HCT116 (cell line): ENCODE data around the gene NR6A1. TPM values are rescaled to one million over a fixed set of nuclear protein-coding genes. Genes with fewer than 3 reads are reported as not detected.

Experiments used
- ATAC-seq: fragments of 200-7000 bp; cut with Tn5 transposase; 2 replicates; pipeline ENCODE4 v1.9.1; 2020; ENCODE audit warnings: mild to moderate bottlenecking, moderate library complexity
- BruUV-seq: library from RNA; stranded (reverse); fragments of 400-500 nt; replicated peaks from 2 replicates; lab custom pipeline; 2021; lab: Mats Ljungman, UMichigan
- CTCF ChIA-PET: fragments of 300-600 bp; sonication (Branson Sonifier 250); formaldehyde crosslinking; loops from one replicate; lab custom pipeline; 2021; ENCODE audit warnings: antibody characterized with exemption; lab: Charles Lee
- POLR2A ChIA-PET: fragments of 300-600, 350-600 bp; sonication (Branson Sonifier 250); formaldehyde crosslinking; loops from one replicate; lab custom pipeline; 2021; ENCODE audit warnings: antibody characterized with exemption; lab: Charles Lee
- RAD21 ChIA-PET, 2 experiments: fragments of 300-600 bp; sonication (Branson Sonifier 250); formaldehyde crosslinking; loops; one replicate each; lab custom pipeline; 2023; ENCODE audit warnings: low total read pairs in 2 of 2; ENCODE audit not compliant: uncharacterized antibody in 2 of 2, unreplicated experiment in 2 of 2, low non-redundant PET in 1 of 2; lab: Charles Lee
- DNase-seq: peaks from one replicate; pipeline ENCODE4 v3.0.0-alpha.2; 2010; ENCODE audit warnings: low read depth, low spot score
- H2AFZ ChIP-seq: fragments of 200-600 bp; shearing (Covaris generic), sonication (generic); 2 replicates; pipeline ENCODE4 v1.6.1; 2017; ENCODE audit warnings: low read depth, mixed run types, mixed read lengths, antibody characterized with exemption, low read length; ENCODE audit not compliant: poor library complexity, severe bottlenecking
- H3K27ac ChIP-seq: 2 replicates; pipeline ENCODE4 v1.5.1; 2012; ENCODE audit warnings: low read depth, low read length
- H3K27me3 ChIP-seq: fragments of 200-600 bp; sonication (generic); 2 replicates; pipeline ENCODE4 v1.6.1; 2016; ENCODE audit warnings: mixed run types, low read length, mixed read lengths; ENCODE audit not compliant: insufficient read depth
- H3K36me3 ChIP-seq, 2 experiments: fragments of 200-500 bp in 1 of 2; fragments of 200-600 bp in 1 of 2; sonication (Bioruptor generic) in 1 of 2; sonication (generic) in 1 of 2; 2 replicates each; pipeline versions ENCODE4 v1.5.1 to v1.6.1; 2014 to 2016; ENCODE audit warnings: low read length in 2 of 2, inconsistent platforms in 1 of 2, mixed read lengths in 1 of 2, mixed run types in 1 of 2; ENCODE audit not compliant: insufficient read depth in 2 of 2, control insufficient read depth in 1 of 2
- H3K4me1 ChIP-seq, 2 experiments: fragments of 200-600 bp in 1 of 2; sonication (generic) in 1 of 2; 2 replicates each; pipeline versions ENCODE4 v1.5.1 to v1.6.1; 2012 to 2017; ENCODE audit warnings: low read length in 2 of 2, inconsistent platforms in 1 of 2, mild to moderate bottlenecking in 1 of 2, mixed read lengths in 1 of 2, mixed run types in 1 of 2, moderate library complexity in 1 of 2; ENCODE audit not compliant: insufficient read depth in 2 of 2, control insufficient read depth in 1 of 2
- H3K4me2 ChIP-seq: fragments of 200-600 bp; sonication (generic); 2 replicates; pipeline ENCODE4 v1.6.1; 2017; ENCODE audit warnings: mixed run types, low read length, mixed read lengths
- H3K4me3 ChIP-seq, 2 experiments: fragments of 200-600 bp in 1 of 2; sonication (generic) in 1 of 2; replicated peaks in 1 of 2; 2 replicates each; pipeline ENCODE4 v1.5.1; 2011 to 2016; ENCODE audit warnings: low read length in 2 of 2, control low read depth in 1 of 2, low read depth in 1 of 2, mild to moderate bottlenecking in 1 of 2, mixed read lengths in 1 of 2, mixed run types in 1 of 2
- H3K79me2 ChIP-seq: fragments of 200-600 bp; sonication (generic); 2 replicates; pipeline ENCODE4 v1.6.1; 2017; ENCODE audit warnings: mild to moderate bottlenecking, mixed run types, low read length, moderate library complexity, mixed read lengths; ENCODE audit not compliant: insufficient read depth
- H3K9ac ChIP-seq: fragments of 200-600 bp; sonication (generic); 2 replicates; pipeline ENCODE4 v1.6.1; 2016; ENCODE audit warnings: low read length, mixed read lengths
- H3K9me2 ChIP-seq: fragments of 200-600 bp; sonication (generic), shearing (Covaris generic); 2 replicates; pipeline ENCODE4 v1.6.1; 2017; ENCODE audit warnings: mixed run types, mild to moderate bottlenecking, moderate library complexity; ENCODE audit not compliant: insufficient read depth
- H3K9me3 ChIP-seq, 2 experiments: fragments of 200-500 bp in 1 of 2; fragments of 200-600 bp in 1 of 2; sonication (Bioruptor generic) in 1 of 2; sonication (generic) in 1 of 2; 2 replicates each; pipeline ENCODE4 v1.6.1; 2014 to 2017; ENCODE audit warnings: low read length in 2 of 2, mixed read lengths in 2 of 2, inconsistent platforms in 1 of 2, low read depth in 1 of 2, mild to moderate bottlenecking in 1 of 2, mixed run types in 1 of 2, moderate library complexity in 1 of 2; ENCODE audit not compliant: control insufficient read depth in 1 of 2, insufficient read depth in 1 of 2
- H4K20me1 ChIP-seq: fragments of 200-600 bp; sonication (generic), shearing (Covaris generic); 2 replicates; pipeline ENCODE4 v1.6.1; 2017; ENCODE audit warnings: mixed run types, mild to moderate bottlenecking, moderate library complexity; ENCODE audit not compliant: insufficient read depth
- ELF1 ChIP-seq: IDR thresholded peaks from 2 replicates; pipeline ENCODE4 v1.6.1; 2012; ENCODE audit warnings: low read depth, borderline replicate concordance
- EZH2 ChIP-seq: fragments of 200-600 bp; sonication (generic); IDR thresholded peaks from 2 replicates; pipeline ENCODE4 v1.6.1; 2017; ENCODE audit warnings: antibody characterized with exemption, mixed run types
- EZH2phosphoT487 ChIP-seq: fragments of 200-600 bp; IDR thresholded peaks from 2 replicates; pipeline ENCODE4 v1.6.1; 2018; ENCODE audit warnings: antibody characterized with exemption, borderline replicate concordance
- JUND ChIP-seq: IDR thresholded peaks from 2 replicates; pipeline ENCODE4 v1.6.1; 2012
- POLR2A ChIP-seq: IDR thresholded peaks from 2 replicates; pipeline ENCODE4 v1.7.0; 2011; ENCODE audit warnings: borderline replicate concordance; ENCODE audit not compliant: insufficient read depth, insufficient read length; ENCODE audit errors: extremely low read depth
- POLR2AphosphoS5 ChIP-seq: IDR thresholded peaks from 2 replicates; pipeline ENCODE4 v1.6.1; 2011; ENCODE audit warnings: mild to moderate bottlenecking, low read depth, low read length, moderate library complexity
- TCF7L2 ChIP-seq: IDR thresholded peaks from 2 replicates; pipeline ENCODE4 v1.7.0; 2011; ENCODE audit warnings: borderline replicate concordance, inconsistent platforms; ENCODE audit not compliant: insufficient read depth, insufficient read length; ENCODE audit errors: extremely low read depth
- ZFX ChIP-seq: fragments of 450-650 bp; IDR thresholded peaks from 2 replicates; pipeline ENCODE4 v1.6.1; 2017
- intact Hi-C: fragments of 100-400 bp; cut with micrococcal nuclease; formaldehyde crosslinking; loops from 2 replicates; pipeline ENCODE4 v1.10.0; 2022
- total RNA-seq: library from RNA; stranded (reverse); gene quantifications from one replicate; pipeline ENCODE4 v1.2.1, GENCODE V29; 2021; ENCODE audit not compliant: unreplicated experiment
- TF ChIP-seq, protein P1 (sequence below): IDR thresholded peaks from 2 replicates; pipeline ENCODE4 v1.6.1; 2012; ENCODE audit warnings: low read depth
- TF ChIP-seq, protein P2 (sequence below): IDR thresholded peaks from 2 replicates; pipeline ENCODE4 v1.6.1; 2012
- TF ChIP-seq, protein P3 (sequence below), 3 experiments: fragments of 200-600 bp in 1 of 3; sonication (generic) in 1 of 3; IDR thresholded peaks in 2 of 3; conservative IDR thresholded peaks in 1 of 3; 2 replicates each; pipeline ENCODE4 v1.5.1; 2012 to 2017; ENCODE audit warnings: low read depth in 2 of 3, low read length in 2 of 3, antibody characterized with exemption in 1 of 3, borderline replicate concordance in 1 of 3, control low read depth in 1 of 3, mild to moderate bottlenecking in 1 of 3, mixed read lengths in 1 of 3, mixed run types in 1 of 3, moderate library complexity in 1 of 3; ENCODE audit not compliant: insufficient read depth in 1 of 3

The NR6A1 gene
- total RNA-seq, 1 experiment from 2014 or later: 9.9 TPM

DNA sequence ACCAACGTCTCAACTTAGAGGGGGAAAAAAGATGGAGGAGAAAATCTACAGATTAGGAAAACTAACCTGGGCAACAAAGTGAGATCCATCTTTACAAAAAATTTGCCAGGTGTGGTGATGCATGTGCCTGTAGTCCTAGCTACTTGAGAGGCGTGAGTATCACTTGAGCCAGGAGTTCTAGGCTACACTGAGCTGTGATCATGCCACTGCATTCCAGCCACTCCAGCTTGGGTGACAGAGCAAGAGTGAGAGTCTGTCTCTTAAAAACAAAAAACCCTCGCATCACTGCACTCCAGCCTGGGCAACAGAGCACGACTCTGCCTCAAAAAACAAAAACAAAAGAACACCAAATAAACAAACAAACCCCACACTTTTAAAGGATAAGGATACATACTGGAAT is 165.9 kb downstream of the NR6A1 start:
- H2AFZ ChIP-seq: no peak overlapping the region
- no peaks in the 10 kb centered on the region for H4K20me1 ChIP-seq
- TF ChIP-seq POLR2A (no peak), TCF7L2 (no peak), ELF1 (no peak), JUND (no peak), EZH2 (no peak), EZH2phosphoT487 (no peak), ZFX (no peak), POLR2AphosphoS5 (no peak)
- TF ChIP-seq, protein P1, sequence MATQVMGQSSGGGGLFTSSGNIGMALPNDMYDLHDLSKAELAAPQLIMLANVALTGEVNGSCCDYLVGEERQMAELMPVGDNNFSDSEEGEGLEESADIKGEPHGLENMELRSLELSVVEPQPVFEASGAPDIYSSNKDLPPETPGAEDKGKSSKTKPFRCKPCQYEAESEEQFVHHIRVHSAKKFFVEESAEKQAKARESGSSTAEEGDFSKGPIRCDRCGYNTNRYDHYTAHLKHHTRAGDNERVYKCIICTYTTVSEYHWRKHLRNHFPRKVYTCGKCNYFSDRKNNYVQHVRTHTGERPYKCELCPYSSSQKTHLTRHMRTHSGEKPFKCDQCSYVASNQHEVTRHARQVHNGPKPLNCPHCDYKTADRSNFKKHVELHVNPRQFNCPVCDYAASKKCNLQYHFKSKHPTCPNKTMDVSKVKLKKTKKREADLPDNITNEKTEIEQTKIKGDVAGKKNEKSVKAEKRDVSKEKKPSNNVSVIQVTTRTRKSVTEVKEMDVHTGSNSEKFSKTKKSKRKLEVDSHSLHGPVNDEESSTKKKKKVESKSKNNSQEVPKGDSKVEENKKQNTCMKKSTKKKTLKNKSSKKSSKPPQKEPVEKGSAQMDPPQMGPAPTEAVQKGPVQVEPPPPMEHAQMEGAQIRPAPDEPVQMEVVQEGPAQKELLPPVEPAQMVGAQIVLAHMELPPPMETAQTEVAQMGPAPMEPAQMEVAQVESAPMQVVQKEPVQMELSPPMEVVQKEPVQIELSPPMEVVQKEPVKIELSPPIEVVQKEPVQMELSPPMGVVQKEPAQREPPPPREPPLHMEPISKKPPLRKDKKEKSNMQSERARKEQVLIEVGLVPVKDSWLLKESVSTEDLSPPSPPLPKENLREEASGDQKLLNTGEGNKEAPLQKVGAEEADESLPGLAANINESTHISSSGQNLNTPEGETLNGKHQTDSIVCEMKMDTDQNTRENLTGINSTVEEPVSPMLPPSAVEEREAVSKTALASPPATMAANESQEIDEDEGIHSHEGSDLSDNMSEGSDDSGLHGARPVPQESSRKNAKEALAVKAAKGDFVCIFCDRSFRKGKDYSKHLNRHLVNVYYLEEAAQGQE: no peak
- TF ChIP-seq, protein P2, sequence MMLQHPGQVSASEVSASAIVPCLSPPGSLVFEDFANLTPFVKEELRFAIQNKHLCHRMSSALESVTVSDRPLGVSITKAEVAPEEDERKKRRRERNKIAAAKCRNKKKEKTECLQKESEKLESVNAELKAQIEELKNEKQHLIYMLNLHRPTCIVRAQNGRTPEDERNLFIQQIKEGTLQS: no peak
- TF ChIP-seq, protein P3, sequence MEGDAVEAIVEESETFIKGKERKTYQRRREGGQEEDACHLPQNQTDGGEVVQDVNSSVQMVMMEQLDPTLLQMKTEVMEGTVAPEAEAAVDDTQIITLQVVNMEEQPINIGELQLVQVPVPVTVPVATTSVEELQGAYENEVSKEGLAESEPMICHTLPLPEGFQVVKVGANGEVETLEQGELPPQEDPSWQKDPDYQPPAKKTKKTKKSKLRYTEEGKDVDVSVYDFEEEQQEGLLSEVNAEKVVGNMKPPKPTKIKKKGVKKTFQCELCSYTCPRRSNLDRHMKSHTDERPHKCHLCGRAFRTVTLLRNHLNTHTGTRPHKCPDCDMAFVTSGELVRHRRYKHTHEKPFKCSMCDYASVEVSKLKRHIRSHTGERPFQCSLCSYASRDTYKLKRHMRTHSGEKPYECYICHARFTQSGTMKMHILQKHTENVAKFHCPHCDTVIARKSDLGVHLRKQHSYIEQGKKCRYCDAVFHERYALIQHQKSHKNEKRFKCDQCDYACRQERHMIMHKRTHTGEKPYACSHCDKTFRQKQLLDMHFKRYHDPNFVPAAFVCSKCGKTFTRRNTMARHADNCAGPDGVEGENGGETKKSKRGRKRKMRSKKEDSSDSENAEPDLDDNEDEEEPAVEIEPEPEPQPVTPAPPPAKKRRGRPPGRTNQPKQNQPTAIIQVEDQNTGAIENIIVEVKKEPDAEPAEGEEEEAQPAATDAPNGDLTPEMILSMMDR (IDR thresholded peaks at IDR 0.05 in 2 of 3, conservative IDR thresholded peaks at IDR 0.05 in 1 of 3; ENCODE audit: borderline replicate concordance in 1 of 3, insufficient read depth in 1 of 3, low read depth in 2 of 3, low read length in 2 of 3): no peak
- no peaks in the 10 kb centered on the region for H3K36me3 ChIP-seq
- H3K9ac ChIP-seq: no peak overlapping the region
- no TSS peak for BruUV-seq
- H3K9me3 ChIP-seq: no peaks in the 10 kb centered on the region
- H3K4me2 ChIP-seq: no peak overlapping the region
- intact Hi-C loops: no loop called here
- no peak overlapping the region for H3K27ac ChIP-seq
- H3K27me3 ChIP-seq: no peaks in the 10 kb centered on the region
- no peaks in the 10 kb centered on the region for H3K4me1 ChIP-seq
- ChIA-PET RAD21 (no interaction called here), POLR2A (no interaction called here), CTCF (interaction anchor here (3.8 kb wide), 1 partner anchor 12 kb away, joined by 16 read pairs; no protein-coding TSS in a partner anchor)
- DNase-seq (no peak), ATAC-seq (no peak)
- no peaks in the 10 kb centered on the region for H3K9me2 ChIP-seq
- no peaks in the 10 kb centered on the region for H3K79me2 ChIP-seq
- H3K4me3 ChIP-seq: no peak overlapping the region
